OCI-LY1 (cell line): ENCODE data around the gene CRIM1.

ENCODE experiments used
- H2AFZ ChIP-seq: fragments of 200-600 bp; sonication (generic), shearing (Covaris generic); 2 replicates; pipeline ENCODE4 v1.6.0; 2014; ENCODE audit warnings: antibody characterized with exemption, mild to moderate bottlenecking, low read length
- H3F3A ChIP-seq: fragments of 200-600 bp; sonication (generic), shearing (Covaris generic); 2 replicates; pipeline ENCODE4 v1.6.0; 2014; ENCODE audit warnings: mild to moderate bottlenecking, antibody characterized with exemption, low read length, moderate library complexity; ENCODE audit not compliant: insufficient read depth
- H3K27ac ChIP-seq: fragments of 200-600 bp; sonication (generic); 2 replicates; pipeline ENCODE4 v1.5.1; 2014; ENCODE audit warnings: low read length, mixed run types, mild to moderate bottlenecking, low read depth; ENCODE audit not compliant: poor library complexity, severe bottlenecking
- H3K27me3 ChIP-seq: fragments of 200-600 bp; sonication (generic); 2 replicates; pipeline ENCODE4 v1.6.0; 2014; ENCODE audit warnings: antibody characterized with exemption, mild to moderate bottlenecking, low read length, moderate library complexity; ENCODE audit not compliant: insufficient read depth
- H3K36me3 ChIP-seq: fragments of 200-600 bp; sonication (generic); 2 replicates; pipeline ENCODE4 v1.6.1; 2014; ENCODE audit warnings: mild to moderate bottlenecking, antibody characterized with exemption, low read length, moderate library complexity, mixed read lengths; ENCODE audit not compliant: insufficient read depth
- H3K4me1 ChIP-seq: fragments of 200-600 bp; sonication (generic); 2 replicates; pipeline ENCODE4 v1.5.1; 2014; ENCODE audit warnings: mild to moderate bottlenecking, low read length, moderate library complexity; ENCODE audit not compliant: insufficient read depth, severe bottlenecking
- H3K4me2 ChIP-seq: fragments of 200-600 bp; sonication (generic), shearing (Covaris generic); 2 replicates; pipeline ENCODE4 v1.6.1; 2014; ENCODE audit warnings: low read length
- H3K4me3 ChIP-seq: fragments of 200-600 bp; sonication (generic); 2 replicates; pipeline ENCODE4 v1.5.1; 2014; ENCODE audit warnings: low read length, low read depth, mild to moderate bottlenecking, mixed read lengths; ENCODE audit not compliant: poor library complexity, severe bottlenecking
- H3K79me2 ChIP-seq: fragments of 200-600 bp; shearing (Covaris generic); 2 replicates; pipeline ENCODE4 v1.6.1; 2016; ENCODE audit warnings: mixed run types, low read length, mixed read lengths; ENCODE audit not compliant: insufficient read depth
- H3K9ac ChIP-seq: fragments of 200-600 bp; sonication (generic), shearing (Covaris generic); 2 replicates; pipeline ENCODE4 v1.6.1; 2014; ENCODE audit warnings: mild to moderate bottlenecking, low read length, mixed read lengths
- H3K9me2 ChIP-seq: fragments of 200-600 bp; sonication (generic), shearing (Covaris generic); 2 replicates; pipeline ENCODE4 v1.6.1; 2014; ENCODE audit warnings: low read depth, mild to moderate bottlenecking, low read length, mixed read lengths
- H3K9me3 ChIP-seq: fragments of 200-600 bp; shearing (Covaris generic); 2 replicates; pipeline ENCODE4 v1.6.1; 2014; ENCODE audit warnings: low read length, mixed read lengths
- H4K20me1 ChIP-seq: fragments of 200-600 bp; sonication (generic), shearing (Covaris generic); 2 replicates; pipeline ENCODE4 v1.6.0; 2016; ENCODE audit warnings: mild to moderate bottlenecking, low read length; ENCODE audit not compliant: insufficient read depth
- CTCF ChIP-seq: fragments of 200-600 bp; sonication (generic), shearing (Covaris generic); IDR thresholded peaks from 2 replicates; pipeline ENCODE4 v1.5.1; 2017; ENCODE audit warnings: mild to moderate bottlenecking, antibody characterized with exemption, low read length, moderate library complexity, mixed read lengths
- EZH2 ChIP-seq: fragments of 200-600 bp; sonication (generic), shearing (Covaris generic); IDR thresholded peaks from 2 replicates; pipeline ENCODE4 v1.8.0; 2017; ENCODE audit warnings: borderline replicate concordance, mixed run types, mild to moderate bottlenecking, antibody characterized with exemption, low read length, moderate library complexity, mixed read lengths

CRIM1 gene

DNA sequence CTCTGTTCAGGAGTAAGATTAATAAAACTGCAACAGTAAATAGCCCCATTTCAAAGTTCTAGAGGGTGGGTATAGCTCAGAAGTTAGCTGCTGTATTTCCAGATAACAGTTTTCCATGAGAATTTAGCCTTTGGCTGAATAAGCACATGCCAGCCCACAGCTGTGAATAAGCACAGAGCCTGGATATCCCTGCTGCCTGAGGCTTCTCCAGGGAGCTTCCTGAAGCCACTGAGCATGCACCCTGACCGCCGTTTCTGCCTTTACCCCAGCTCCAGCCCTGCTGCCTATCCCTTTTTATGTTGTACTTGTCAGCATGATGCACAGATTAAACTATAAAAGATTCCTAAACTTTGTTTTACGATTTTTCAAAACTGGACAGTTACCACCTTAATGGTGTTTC lies 157.1 kb downstream of the CRIM1 start:
- H3K4me2 ChIP-seq, result no peak overlapping the region
- no peaks in the 10 kb centered on the region for H3K36me3 ChIP-seq
- no peak overlapping the region for H2AFZ ChIP-seq
- H3K9me2 ChIP-seq, result no peaks in the 10 kb centered on the region
- no peaks in the 10 kb centered on the region for H3K4me1 ChIP-seq
- H3K79me2 ChIP-seq, result no peaks in the 10 kb centered on the region
- no peaks in the 10 kb centered on the region for H4K20me1 ChIP-seq
- H3K27me3 ChIP-seq, result no peaks in the 10 kb centered on the region; the same call in 1 of the 2 replicates
- no peak overlapping the region for H3K4me3 ChIP-seq
- no peak overlapping the region for H3K27ac ChIP-seq
- H3F3A ChIP-seq, result no peaks in the 10 kb centered on the region
- no peaks in the 10 kb centered on the region for H3K9me3 ChIP-seq
- TF ChIP-seq CTCF, result no peak
- H3K9ac ChIP-seq, result no peak overlapping the region

GRCh38 chr2:36513661-36514060 lies 158.1 kb downstream of the CRIM1 start:
- Histone ChIP-seq H4K20me1 (no peaks in the 10 kb centered on the region), H3K4me3 (no peak overlapping the region), H3K9ac (no peak overlapping the region), H3F3A (no peaks in the 10 kb centered on the region), H3K9me2 (no peaks in the 10 kb centered on the region), H3K4me2 (no peak overlapping the region), H3K4me1 (no peaks in the 10 kb centered on the region), H3K79me2 (no peaks in the 10 kb centered on the region), H3K36me3 (no peaks in the 10 kb centered on the region), H3K9me3 (no peaks in the 10 kb centered on the region), H3K27ac (no peak overlapping the region), H3K27me3 (no peaks in the 10 kb centered on the region; the same call in 1 of the 2 replicates), H2AFZ (no peak overlapping the region)
- TF ChIP-seq EZH2, result no peak
- TF ChIP-seq CTCF, result no peak

DNA sequence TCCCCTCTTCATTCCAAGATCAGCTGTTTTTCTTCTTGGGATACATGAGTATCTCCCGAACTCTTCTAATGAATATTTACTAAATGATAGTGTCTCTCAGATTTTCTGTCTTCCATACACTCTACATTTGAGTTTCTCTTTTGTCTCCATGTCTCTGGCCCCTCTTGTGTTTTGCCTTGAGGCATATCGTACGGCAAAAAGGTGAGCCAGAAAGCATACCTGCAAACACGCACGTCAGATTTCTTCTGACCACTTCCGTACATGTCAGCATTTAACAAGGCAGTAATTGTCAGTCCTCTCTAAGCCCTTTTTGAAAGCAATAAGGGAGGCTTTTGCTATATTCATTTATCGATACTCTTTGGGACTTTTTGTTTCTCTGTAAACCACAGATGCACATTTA lies 160.0 kb downstream of the CRIM1 start:
- Histone ChIP-seq H3K9me3 (no peaks in the 10 kb centered on the region), H4K20me1 (no peaks in the 10 kb centered on the region), H3K4me3 (no peak overlapping the region), H3K27ac (no peak overlapping the region), H3K4me1 (no peaks in the 10 kb centered on the region), H3K4me2 (no peak overlapping the region), H3K79me2 (no peaks in the 10 kb centered on the region), H3K27me3 (no peaks in the 10 kb centered on the region; the same call in 1 of the 2 replicates), H3K9me2 (no peaks in the 10 kb centered on the region), H2AFZ (no peak overlapping the region), H3K36me3 (no peaks in the 10 kb centered on the region), H3F3A (no peaks in the 10 kb centered on the region), H3K9ac (no peak overlapping the region)
- TF ChIP-seq EZH2 (no peak), CTCF (no peak)
